NCI-H460 (cell line): ENCODE results near the gene CTXN1. TPM values are rescaled to one million over a fixed set of nuclear protein-coding genes. Genes with fewer than 3 reads are reported as not detected.

ENCODE experiments used
- DNase-seq: peaks from one replicate; pipeline ENCODE4 v3.0.0-alpha.2; 2016; ENCODE audit warnings: low read depth; ENCODE audit errors: extremely low read depth
- total RNA-seq: library from RNA; depleted of rRNA; stranded (reverse); fragments of >200 nt; shearing (Covaris generic); gene quantifications from 2 replicates; pipeline ENCODE4 v1.2.3, GENCODE V29; 2014

CTXN1 gene
- total RNA-seq, 1 experiment from 2014 or later = 1.7 TPM

GRCh38 chr19:7915250-7916102 lies 10.5 kb downstream of the CTXN1 start:
- DNase-seq = no peak

GRCh38 chr19:7914598-7915045 lies 11.3 kb downstream of the CTXN1 start, which contains the start of gene TGFBR3L:
TSS of gene TGFBR3L (plus strand) at chr19:7914830.
- DNase-seq = no peak

GRCh38 chr19:7914099-7914498 lies 11.8 kb downstream of the CTXN1 start:
- DNase-seq = no peak

GRCh38 chr19:7913652-7914051 lies 12.3 kb downstream of the CTXN1 start:
- DNase-seq = no peak

GRCh38 chr19:7912697-7913564 lies 13.0 kb downstream of the CTXN1 start:
- DNase-seq = no peak

GRCh38 chr19:7912144-7912696 lies 13.7 kb downstream of the CTXN1 start:
- DNase-seq = no peak

- no peak for DNase-seq
These were observed 14.3 kb downstream of the CTXN1 start for GRCh38 chr19:7911508-7912143.

- no peak for DNase-seq
These were observed 15.4 kb downstream of the CTXN1 start for GRCh38 chr19:7910321-7911161.

GRCh38 chr19:7909471-7910067 lies 16.4 kb downstream of the CTXN1 start:
- no peak for DNase-seq

GRCh38 chr19:7908742-7909461 lies 17.0 kb downstream of the CTXN1 start:
- DNase-seq = no peak

GRCh38 chr19:7908078-7908699 lies 17.7 kb downstream of the CTXN1 start:
- DNase-seq = no peak

GRCh38 chr19:7907544-7907943 lies 18.4 kb downstream of the CTXN1 start:
- DNase-seq = no peak

- DNase-seq = no peak
These were observed 18.8 kb downstream of the CTXN1 start for GRCh38 chr19:7907122-7907521.

- DNase-seq = no peak
These were observed 20.1 kb downstream of the CTXN1 start for GRCh38 chr19:7905859-7906258.

GRCh38 chr19:7905268-7905667 lies 20.7 kb downstream of the CTXN1 start:
- no peak for DNase-seq

GRCh38 chr19:7904074-7905020 lies 21.6 kb downstream of the CTXN1 start:
- no peak for DNase-seq
